HEK293 (cell line): ENCODE measurements around the gene CDH23.

Experiments
- REST ChIP-seq: fragments of 450-650 bp; formaldehyde crosslinking; IDR thresholded peaks from 2 replicates; pipeline ENCODE4 v1.5.1; 2016; ENCODE audit warnings: missing biosample characterization, missing genetic modification characterization
- ZNF138 ChIP-seq: fragments of 450-650 bp; formaldehyde crosslinking; IDR thresholded peaks from 2 replicates; pipeline ENCODE4 v1.5.1; 2016; ENCODE audit warnings: missing biosample characterization, missing genetic modification characterization, borderline replicate concordance
- TF ChIP-seq, protein P1 (sequence below): fragments of 450-650 bp; formaldehyde crosslinking; IDR thresholded peaks from 2 replicates; pipeline ENCODE4 v1.5.1; 2016; ENCODE audit warnings: missing biosample characterization, missing genetic modification characterization
- TF ChIP-seq, protein P2 (sequence below): fragments of 450-650 bp; formaldehyde crosslinking; IDR thresholded peaks from 2 replicates; pipeline ENCODE4 v1.5.1; 2016; ENCODE audit warnings: missing biosample characterization, missing genetic modification characterization

- TF ChIP-seq, protein P1, sequence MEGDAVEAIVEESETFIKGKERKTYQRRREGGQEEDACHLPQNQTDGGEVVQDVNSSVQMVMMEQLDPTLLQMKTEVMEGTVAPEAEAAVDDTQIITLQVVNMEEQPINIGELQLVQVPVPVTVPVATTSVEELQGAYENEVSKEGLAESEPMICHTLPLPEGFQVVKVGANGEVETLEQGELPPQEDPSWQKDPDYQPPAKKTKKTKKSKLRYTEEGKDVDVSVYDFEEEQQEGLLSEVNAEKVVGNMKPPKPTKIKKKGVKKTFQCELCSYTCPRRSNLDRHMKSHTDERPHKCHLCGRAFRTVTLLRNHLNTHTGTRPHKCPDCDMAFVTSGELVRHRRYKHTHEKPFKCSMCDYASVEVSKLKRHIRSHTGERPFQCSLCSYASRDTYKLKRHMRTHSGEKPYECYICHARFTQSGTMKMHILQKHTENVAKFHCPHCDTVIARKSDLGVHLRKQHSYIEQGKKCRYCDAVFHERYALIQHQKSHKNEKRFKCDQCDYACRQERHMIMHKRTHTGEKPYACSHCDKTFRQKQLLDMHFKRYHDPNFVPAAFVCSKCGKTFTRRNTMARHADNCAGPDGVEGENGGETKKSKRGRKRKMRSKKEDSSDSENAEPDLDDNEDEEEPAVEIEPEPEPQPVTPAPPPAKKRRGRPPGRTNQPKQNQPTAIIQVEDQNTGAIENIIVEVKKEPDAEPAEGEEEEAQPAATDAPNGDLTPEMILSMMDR, result no peak
- no peak for TF ChIP-seq ZNF138 (tag by site-specific recombination)
- TF ChIP-seq, protein P2, sequence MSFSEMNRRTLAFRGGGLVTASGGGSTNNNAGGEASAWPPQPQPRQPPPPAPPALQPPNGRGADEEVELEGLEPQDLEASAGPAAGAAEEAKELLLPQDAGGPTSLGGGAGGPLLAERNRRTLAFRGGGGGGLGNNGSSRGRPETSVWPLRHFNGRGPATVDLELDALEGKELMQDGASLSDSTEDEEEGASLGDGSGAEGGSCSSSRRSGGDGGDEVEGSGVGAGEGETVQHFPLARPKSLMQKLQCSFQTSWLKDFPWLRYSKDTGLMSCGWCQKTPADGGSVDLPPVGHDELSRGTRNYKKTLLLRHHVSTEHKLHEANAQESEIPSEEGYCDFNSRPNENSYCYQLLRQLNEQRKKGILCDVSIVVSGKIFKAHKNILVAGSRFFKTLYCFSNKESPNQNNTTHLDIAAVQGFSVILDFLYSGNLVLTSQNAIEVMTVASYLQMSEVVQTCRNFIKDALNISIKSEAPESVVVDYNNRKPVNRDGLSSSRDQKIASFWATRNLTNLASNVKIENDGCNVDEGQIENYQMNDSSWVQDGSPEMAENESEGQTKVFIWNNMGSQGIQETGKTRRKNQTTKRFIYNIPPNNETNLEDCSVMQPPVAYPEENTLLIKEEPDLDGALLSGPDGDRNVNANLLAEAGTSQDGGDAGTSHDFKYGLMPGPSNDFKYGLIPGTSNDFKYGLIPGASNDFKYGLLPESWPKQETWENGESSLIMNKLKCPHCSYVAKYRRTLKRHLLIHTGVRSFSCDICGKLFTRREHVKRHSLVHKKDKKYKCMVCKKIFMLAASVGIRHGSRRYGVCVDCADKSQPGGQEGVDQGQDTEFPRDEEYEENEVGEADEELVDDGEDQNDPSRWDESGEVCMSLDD (tag by site-specific recombination), result no peak
- no peak for TF ChIP-seq REST (tag by site-specific recombination)
Observed at GRCh38 chr10:71433768-71434744, 37.3 kb downstream of the CDH23 start.
